HepG2 (cell line): ENCODE results near the gene TMEM141. TPM values are rescaled to one million over a fixed set of nuclear protein-coding genes. Genes with fewer than 3 reads are reported as not detected.

Source experiments
- FOXJ3 ChIP-seq: sonication (generic); formaldehyde crosslinking; IDR thresholded peaks from 2 replicates; pipeline ENCODE4 v1.4.0; 2020; ENCODE audit warnings: missing genetic modification reagents, mild to moderate bottlenecking, borderline replicate concordance
- HMG20B ChIP-seq: conservative IDR thresholded peaks from 2 replicates; pipeline ENCODE4 v1.6.1; 2016; ENCODE audit warnings: missing genetic modification reagents, missing compliant biosample characterization
- IKZF4 ChIP-seq: sonication (generic); formaldehyde crosslinking; IDR thresholded peaks from 2 replicates; pipeline ENCODE4 v1.5.1; 2020; ENCODE audit warnings: borderline replicate concordance, mild to moderate bottlenecking, low read depth, missing genetic modification reagents; ENCODE audit errors: not compliant biosample characterization
- IKZF5 ChIP-seq: IDR thresholded peaks from 2 replicates; pipeline ENCODE4 v1.6.1; 2018; ENCODE audit warnings: missing genetic modification reagents, mild to moderate bottlenecking, missing compliant biosample characterization
- MAZ ChIP-seq, 2 experiments: sonication (generic) in 1 of 2; formaldehyde crosslinking in 1 of 2; IDR thresholded peaks; 2 replicates each; pipeline versions ENCODE4 v1.5.0 to v1.6.1; 2012 to 2020; ENCODE audit warnings: low read depth in 2 of 2, mild to moderate bottlenecking in 2 of 2, borderline replicate concordance in 1 of 2, improper control_type of control experiment in 1 of 2, low read length in 1 of 2, missing genetic modification reagents in 1 of 2, moderate library complexity in 1 of 2
- MYNN ChIP-seq: sonication (generic); formaldehyde crosslinking; IDR thresholded peaks from 2 replicates; pipeline ENCODE4 v1.4.0; 2020; ENCODE audit warnings: mild to moderate bottlenecking, low read depth, missing genetic modification reagents
- REPIN1 ChIP-seq: sonication (generic); formaldehyde crosslinking; IDR thresholded peaks from 2 replicates; pipeline ENCODE4 v1.8.0; 2022; ENCODE audit warnings: missing genetic modification reagents, low read depth, mild to moderate bottlenecking, borderline replicate concordance
- REST ChIP-seq, 2 experiments: IDR thresholded peaks; 2 replicates each; pipeline ENCODE4 v1.6.1; 2011 to 2012; ENCODE audit warnings: low read length in 2 of 2, borderline replicate concordance in 1 of 2, low read depth in 1 of 2, mild to moderate bottlenecking in 1 of 2, moderate library complexity in 1 of 2
- STAG1 ChIP-seq: sonication (generic); formaldehyde crosslinking; IDR thresholded peaks from 2 replicates; pipeline ENCODE4 v1.4.0; 2020; ENCODE audit warnings: missing genetic modification reagents
- SUZ12 ChIP-seq: fragments of 150-350 bp; IDR thresholded peaks from 2 replicates; pipeline ENCODE4 v1.6.1; 2014; ENCODE audit warnings: low read depth, low read length
- TBX3 ChIP-seq: fragments of 450-650 bp; IDR thresholded peaks from 2 replicates; pipeline ENCODE4 v1.6.1; 2017; ENCODE audit warnings: antibody characterized with exemption, mild to moderate bottlenecking, inconsistent platforms, borderline replicate concordance
- ZBTB42 ChIP-seq: sonication (generic); formaldehyde crosslinking; IDR thresholded peaks from 2 replicates; pipeline ENCODE4 v1.5.0; 2020; ENCODE audit warnings: mild to moderate bottlenecking, missing genetic modification reagents
- ZNF10 ChIP-seq: sonication (generic); formaldehyde crosslinking; IDR thresholded peaks from 2 replicates; pipeline ENCODE4 v1.4.0; 2020; ENCODE audit warnings: mild to moderate bottlenecking, low read depth, missing genetic modification reagents, borderline replicate concordance
- ZNF121 ChIP-seq: sonication (generic); formaldehyde crosslinking; IDR thresholded peaks from 2 replicates; pipeline ENCODE4 v1.5.0; 2020; ENCODE audit warnings: mild to moderate bottlenecking, missing genetic modification reagents
- ZNF589 ChIP-seq: sonication (generic); formaldehyde crosslinking; conservative IDR thresholded peaks from 2 replicates; pipeline ENCODE4 v1.8.0; 2022; ENCODE audit warnings: mild to moderate bottlenecking, moderate library complexity, missing genetic modification reagents
- ZNF619 ChIP-seq: sonication (generic); formaldehyde crosslinking; IDR thresholded peaks from 2 replicates; pipeline ENCODE4 v1.4.0; 2020; ENCODE audit warnings: mild to moderate bottlenecking, missing genetic modification reagents
- ZNF761 ChIP-seq: sonication (generic); formaldehyde crosslinking; conservative IDR thresholded peaks from 2 replicates; pipeline ENCODE4 v1.4.0; 2020; ENCODE audit warnings: mild to moderate bottlenecking, missing genetic modification reagents
- ZNF782 ChIP-seq: sonication (generic); formaldehyde crosslinking; IDR thresholded peaks from 2 replicates; pipeline ENCODE4 v1.4.0; 2020; ENCODE audit warnings: missing genetic modification reagents, mild to moderate bottlenecking, borderline replicate concordance
- polyA plus RNA-seq, 8 experiments: library from polyadenylated mRNA; depleted of rRNA in 3 of 8; stranded (reverse) in 7 of 8; unstranded in 1 of 8; fragments of >200 nt; fragmentation: Illumina TruSeq in 4 of 8; extraction: Trizol in 4 of 8; gene quantifications; 2 replicates each; pipeline versions ENCODE4 v1.2.1 to v1.2.3, GENCODE V29; 2011 to 2016; ENCODE audit warnings: low read depth in 4 of 8, missing spikeins in 1 of 8, mixed read lengths in 1 of 8; ENCODE audit not compliant: insufficient read depth in 1 of 8
- total RNA-seq, 5 experiments: library from RNA; depleted of rRNA; stranded (reverse); fragments of >200 nt; fragmentation: Illumina TruSeq; extraction: Trizol; gene quantifications; 2 replicates each; pipeline ENCODE4 v1.2.3, GENCODE V29; 2016; ENCODE audit warnings: low read depth in 1 of 5
- TF ChIP-seq, protein P1 (sequence below): fragments of 450-650 bp; IDR thresholded peaks from 2 replicates; pipeline ENCODE4 v1.6.1; 2017

TMEM141 gene
- total and polyA plus RNA-seq, 2 of the 13 experiments (the other 11 are each of a cell fraction or from before 2014, with no cell fraction given), result 81.0 to 202 TPM

GRCh38 chr9:136799854-136800657 is 8.9 kb downstream of the TMEM141 start (continued):
- TF ChIP-seq ZNF121 (CRISPR knock-in tag) (no peak), TBX3 (no peak), SUZ12 (no peak), MYNN (CRISPR knock-in tag) (no peak), ZBTB42 (no peak), IKZF5 (CRISPR knock-in tag) (no peak; the same call in 1 of the 2 replicates), REST (IDR thresholded peaks at IDR 0.05; ENCODE audit: borderline replicate concordance in 1 of 2, low read depth in 1 of 2, low read length in 2 of 2) (peak in 1 of 2 experiments; percentile 61; a peak in 1 of 4 replicates), ZNF10 (CRISPR knock-in tag) (no peak), REPIN1 (CRISPR knock-in tag) (0 out of 2 replicates have a peak, but pooled peaks have one; percentile 27), ZNF782 (CRISPR knock-in tag) (no peak), FOXJ3 (CRISPR knock-in tag) (no peak), MAZ (IDR thresholded peaks at IDR 0.05; ENCODE audit: borderline replicate concordance, low read depth, low read length) (no peak; the same call in 1 of the 2 replicates), MAZ (CRISPR knock-in tag; IDR thresholded peaks at IDR 0.05; ENCODE audit: low read depth) (peak; percentile 34), ZNF619 (CRISPR knock-in tag) (no peak), ZNF761 (CRISPR knock-in tag) (0 out of 2 replicates have a peak, but pooled peaks have one; percentile 12), HMG20B (no peak), STAG1 (no peak), IKZF4 (no peak), ZNF589 (CRISPR knock-in tag) (no peak)
- TF ChIP-seq, protein P1, sequence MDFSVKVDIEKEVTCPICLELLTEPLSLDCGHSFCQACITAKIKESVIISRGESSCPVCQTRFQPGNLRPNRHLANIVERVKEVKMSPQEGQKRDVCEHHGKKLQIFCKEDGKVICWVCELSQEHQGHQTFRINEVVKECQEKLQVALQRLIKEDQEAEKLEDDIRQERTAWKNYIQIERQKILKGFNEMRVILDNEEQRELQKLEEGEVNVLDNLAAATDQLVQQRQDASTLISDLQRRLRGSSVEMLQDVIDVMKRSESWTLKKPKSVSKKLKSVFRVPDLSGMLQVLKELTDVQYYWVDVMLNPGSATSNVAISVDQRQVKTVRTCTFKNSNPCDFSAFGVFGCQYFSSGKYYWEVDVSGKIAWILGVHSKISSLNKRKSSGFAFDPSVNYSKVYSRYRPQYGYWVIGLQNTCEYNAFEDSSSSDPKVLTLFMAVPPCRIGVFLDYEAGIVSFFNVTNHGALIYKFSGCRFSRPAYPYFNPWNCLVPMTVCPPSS, result no peak
